D721Med (cell line): Measurements from ENCODE around the gene SLC24A3.

Experiments used
- DNase-seq: peaks from one replicate; pipeline ENCODE4 v3.0.0; 2011; ENCODE audit warnings: low spot score; ENCODE audit not compliant: insufficient read length
- FAIRE-seq: peaks from 2 replicates; lab custom pipeline; 2011; peaks lifted over from hg19 to GRCh38; lab: Jason Lieb, UNC
- TF ChIP-seq, protein P1 (sequence below): IDR thresholded peaks from 2 replicates; pipeline ENCODE4 v1.5.1; 2012; ENCODE audit warnings: mild to moderate bottlenecking, control low read depth; ENCODE audit not compliant: insufficient read depth; ENCODE audit errors: missing control alignments

The SLC24A3 gene

GRCh38 chr20:19405958-19406357, 193.5 kb downstream of the SLC24A3 start:
- FAIRE-seq, result no peak
- TF ChIP-seq, protein P1, sequence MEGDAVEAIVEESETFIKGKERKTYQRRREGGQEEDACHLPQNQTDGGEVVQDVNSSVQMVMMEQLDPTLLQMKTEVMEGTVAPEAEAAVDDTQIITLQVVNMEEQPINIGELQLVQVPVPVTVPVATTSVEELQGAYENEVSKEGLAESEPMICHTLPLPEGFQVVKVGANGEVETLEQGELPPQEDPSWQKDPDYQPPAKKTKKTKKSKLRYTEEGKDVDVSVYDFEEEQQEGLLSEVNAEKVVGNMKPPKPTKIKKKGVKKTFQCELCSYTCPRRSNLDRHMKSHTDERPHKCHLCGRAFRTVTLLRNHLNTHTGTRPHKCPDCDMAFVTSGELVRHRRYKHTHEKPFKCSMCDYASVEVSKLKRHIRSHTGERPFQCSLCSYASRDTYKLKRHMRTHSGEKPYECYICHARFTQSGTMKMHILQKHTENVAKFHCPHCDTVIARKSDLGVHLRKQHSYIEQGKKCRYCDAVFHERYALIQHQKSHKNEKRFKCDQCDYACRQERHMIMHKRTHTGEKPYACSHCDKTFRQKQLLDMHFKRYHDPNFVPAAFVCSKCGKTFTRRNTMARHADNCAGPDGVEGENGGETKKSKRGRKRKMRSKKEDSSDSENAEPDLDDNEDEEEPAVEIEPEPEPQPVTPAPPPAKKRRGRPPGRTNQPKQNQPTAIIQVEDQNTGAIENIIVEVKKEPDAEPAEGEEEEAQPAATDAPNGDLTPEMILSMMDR, result no peak
- no peak for DNase-seq

GRCh38 chr20:19406381-19406780, 193.9 kb downstream of the SLC24A3 start:
- TF ChIP-seq, protein P1, result no peak
- FAIRE-seq (no peak), DNase-seq (no peak)

GRCh38 chr20:19407196-19407595, 194.8 kb downstream of the SLC24A3 start:
- DNase-seq (no peak), FAIRE-seq (no peak)
- TF ChIP-seq, protein P1, result no peak

DNA sequence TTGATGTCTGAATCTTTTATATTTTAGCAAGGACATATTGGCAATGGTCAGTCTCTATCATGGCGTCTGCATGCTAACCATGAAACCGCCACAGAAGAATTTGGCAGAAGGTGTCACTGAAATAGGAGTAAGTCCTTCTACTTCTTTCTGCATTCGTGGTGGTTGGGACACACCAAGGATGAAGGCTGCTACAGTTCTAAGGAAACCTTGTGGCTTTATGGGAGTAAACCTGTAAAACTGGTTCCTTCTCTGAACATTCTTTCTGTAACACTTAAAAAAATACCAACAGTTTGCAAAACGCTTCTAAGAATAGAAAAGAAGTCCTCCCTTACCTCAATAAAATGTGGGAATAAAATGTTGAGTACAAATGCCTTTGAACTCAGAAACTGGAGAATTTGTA, 195.3 kb downstream of the SLC24A3 start:
- TF ChIP-seq, protein P1, result no peak
- FAIRE-seq (no peak), DNase-seq (no peak)

DNA sequence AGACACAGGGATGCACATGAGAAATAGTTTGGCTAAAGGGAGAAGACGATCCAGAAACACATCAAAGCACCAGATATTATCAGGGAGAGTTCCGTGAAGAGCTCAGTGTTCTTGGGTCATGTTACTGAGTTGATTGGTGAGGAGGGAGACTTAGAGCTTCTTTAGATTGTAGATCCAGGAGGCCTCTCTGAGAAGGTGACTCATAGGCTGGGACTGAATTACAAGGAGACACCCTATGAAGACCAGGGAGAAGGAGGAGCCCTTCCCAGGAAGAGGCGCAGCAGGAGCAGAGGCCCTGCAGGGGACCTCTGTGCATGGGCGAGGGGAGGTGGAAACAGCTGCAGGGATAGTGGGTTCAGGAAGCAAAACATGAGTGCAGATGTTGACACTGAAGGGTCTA, 196.5 kb downstream of the SLC24A3 start:
- DNase-seq (no peak), FAIRE-seq (no peak)

GRCh38 chr20:19411811-19412210, 199.4 kb downstream of the SLC24A3 start:
- no peak for FAIRE-seq
- TF ChIP-seq, protein P1, result no peak
- no peak for DNase-seq

More for the DNA sequence above, 196.5 kb downstream of the SLC24A3 start:
- TF ChIP-seq, protein P1, result no peak

GRCh38 chr20:19412254-19412653, 199.8 kb downstream of the SLC24A3 start:
- TF ChIP-seq, protein P1, result no peak
- FAIRE-seq, result no peak

More at GRCh38 chr20:19412254-19412653, 199.8 kb downstream of the SLC24A3 start:
- DNase-seq, result no peak
